ENCODE data around the gene RNF44.
"Not testable (repeated sequence)": the region's sequence is repeated elsewhere in the genome, so short reads cannot be mapped to it uniquely, and the experiment has no call there.

Gene RNF44

DNA sequence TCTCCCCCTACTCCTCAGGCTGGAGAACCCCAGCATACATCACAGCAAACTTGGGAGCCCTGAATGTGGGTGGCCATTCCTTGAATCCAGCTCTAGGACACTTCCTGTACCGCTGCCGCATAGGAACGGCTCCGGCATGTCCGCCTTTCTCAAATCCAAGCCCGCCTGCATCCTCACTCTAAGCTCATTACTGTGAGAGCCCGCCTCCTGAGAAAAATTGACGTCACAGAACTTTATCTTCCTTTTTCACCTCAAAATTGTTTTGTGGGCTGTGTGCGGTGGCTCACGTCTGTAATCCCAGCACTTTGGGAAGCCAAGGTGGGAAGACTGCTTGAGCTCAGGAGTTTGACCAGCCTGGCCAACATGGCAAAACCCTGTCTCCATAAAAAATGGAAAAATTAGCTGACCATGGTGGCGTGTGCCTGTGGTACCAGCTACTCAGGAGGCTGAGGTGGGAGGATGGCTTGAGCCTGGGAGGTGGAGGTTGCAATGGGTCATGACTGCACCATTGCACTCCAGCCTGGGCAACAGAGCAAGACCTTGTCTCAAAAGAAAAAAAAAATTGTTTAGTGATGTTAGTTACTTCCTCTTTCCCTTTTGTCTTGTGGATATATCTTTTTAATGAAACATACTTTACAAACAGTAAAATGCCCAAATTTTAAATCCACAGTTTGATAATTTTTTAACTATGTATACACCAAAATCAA lies 22.8 kb downstream of the RNF44 start:
- DNase-seq = no peak

DNA sequence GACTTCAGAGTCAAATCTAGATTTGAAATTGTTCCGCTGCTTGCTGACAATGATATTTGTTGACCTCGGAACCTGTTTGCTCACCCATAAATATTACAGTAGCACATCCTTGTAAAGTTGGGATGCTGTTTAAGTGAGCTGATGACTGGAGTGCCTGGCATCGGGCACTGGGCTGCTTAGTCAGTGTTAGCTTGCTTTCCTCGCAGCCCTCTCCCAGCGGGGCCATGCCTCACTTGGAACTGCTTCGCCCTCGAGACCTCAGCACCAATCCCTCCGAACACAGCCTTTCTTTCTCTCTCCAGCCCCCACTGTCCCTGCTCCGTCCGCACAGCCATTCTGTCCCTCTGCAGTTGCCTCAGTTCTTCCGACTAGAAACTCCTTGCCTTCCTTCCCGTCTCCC lies 23.4 kb downstream of the RNF44 start:
- DNase-seq = no peak

DNA sequence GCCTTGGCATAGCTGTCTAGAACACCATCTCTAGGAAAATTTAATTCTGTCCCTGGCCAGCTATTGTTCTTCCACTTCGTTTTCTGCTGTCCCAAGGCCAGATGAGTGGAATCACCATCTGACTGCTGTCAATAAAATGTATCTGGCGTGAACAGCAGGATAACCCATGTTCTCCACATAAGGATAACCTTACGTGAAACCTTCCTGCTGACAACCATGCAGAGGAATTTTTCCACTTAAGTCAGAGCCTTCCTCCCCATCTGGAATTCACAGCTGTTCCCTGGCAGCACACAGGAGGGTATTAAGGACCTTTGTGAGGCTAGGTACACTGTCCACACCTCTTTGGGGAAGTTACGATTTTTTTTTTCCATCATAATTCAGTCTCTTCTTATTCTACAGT lies 28.6 kb downstream of the RNF44 start:
- no peak for DNase-seq

DNA sequence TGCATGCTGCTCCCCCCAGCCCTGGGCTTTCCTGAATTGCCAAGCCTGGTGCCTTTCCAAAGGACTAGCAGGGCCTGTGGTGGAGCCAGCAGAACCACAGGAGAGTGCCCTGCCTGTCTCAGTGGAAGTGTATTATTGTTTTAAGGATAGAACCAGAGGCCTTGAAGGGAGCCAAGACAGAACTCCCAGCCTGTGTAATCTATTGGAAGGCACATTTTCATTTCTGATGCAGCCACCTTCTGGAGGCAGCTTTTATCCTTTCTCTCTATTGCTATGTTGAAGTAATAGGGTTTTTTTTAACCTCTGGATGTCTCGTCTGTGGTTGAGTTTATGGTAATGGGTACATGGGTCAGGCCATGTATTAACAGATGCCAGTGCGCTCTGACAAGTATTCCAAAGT lies 29.3 kb downstream of the RNF44 start:
- no peak for DNase-seq

DNA sequence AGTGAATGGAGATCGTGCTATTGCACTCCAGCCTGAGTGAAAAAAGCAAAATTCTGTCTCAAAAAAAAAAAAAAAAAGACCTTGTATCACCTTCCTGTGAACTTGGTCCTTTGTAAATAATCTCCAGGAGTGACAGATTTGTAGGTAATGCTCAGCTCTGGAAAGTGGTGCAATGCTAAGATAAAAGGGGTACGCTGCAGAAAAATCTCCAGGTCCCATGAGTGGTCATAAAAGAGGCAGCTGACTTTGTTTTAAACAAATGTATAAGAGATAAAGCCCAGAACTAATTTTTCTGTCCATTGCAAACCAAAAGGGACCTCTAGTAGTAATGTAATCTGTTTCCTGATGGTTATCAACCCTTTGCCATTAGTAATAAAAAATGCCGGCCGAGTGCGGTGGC lies 33.7 kb downstream of the RNF44 start:
- no peak for DNase-seq

DNA sequence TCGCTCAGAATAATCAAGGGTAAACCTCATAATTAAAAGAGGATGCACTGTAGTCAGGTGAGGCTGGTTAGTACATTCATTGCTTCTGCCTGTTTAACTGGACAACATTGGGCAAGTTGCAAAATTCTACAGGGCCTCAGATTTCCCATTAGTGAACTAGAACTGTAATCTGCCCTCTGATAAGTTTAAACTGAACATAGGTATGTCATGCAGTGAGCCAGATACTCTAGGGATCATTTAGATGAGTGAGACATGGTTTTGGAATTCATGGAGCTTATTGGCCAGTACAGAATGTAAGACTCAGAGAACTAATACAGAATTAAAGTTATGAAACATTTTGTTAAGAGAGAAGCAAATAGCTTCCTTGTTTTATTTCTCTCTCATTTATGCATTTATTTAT lies 35.9 kb downstream of the RNF44 start:
- DNase-seq = no peak

DNA sequence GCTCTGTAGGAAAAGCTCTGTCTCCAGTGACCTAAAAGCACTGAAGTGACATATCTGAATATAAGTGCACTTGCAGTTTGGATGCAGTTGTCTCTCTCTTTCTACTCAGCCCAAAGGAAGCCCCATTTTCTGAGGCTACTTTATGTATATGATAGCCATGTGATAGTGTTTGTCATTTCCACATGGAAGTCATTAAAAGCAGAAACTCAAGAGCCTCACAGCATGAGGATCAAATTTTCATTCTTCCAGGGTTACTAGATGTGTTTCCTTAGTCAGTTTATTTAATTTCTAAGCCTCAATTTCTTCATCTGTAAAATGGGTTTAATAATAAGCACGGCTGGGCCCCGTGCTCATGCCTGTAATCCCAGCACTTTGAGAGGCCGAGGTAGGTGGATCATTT lies 36.7 kb downstream of the RNF44 start:
- no peak for DNase-seq

DNA sequence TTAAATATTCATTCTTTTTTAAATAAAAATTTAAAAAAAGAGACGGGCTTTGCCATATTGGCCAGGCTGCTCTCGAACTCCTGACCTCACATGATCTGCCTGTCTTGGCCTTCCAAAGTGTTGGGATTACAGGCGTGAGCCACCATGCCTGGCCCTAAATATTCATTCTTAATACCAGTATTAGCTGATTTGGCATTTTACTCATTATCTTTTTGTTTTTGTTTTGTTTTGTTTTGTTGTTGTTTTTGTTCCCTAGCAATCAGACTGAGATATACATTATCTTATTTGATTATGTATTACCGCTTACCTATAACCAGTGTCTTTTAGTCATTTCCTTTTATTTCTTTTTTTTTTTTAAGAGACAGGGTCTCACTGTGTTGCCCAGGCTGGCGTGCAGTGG lies 37.9 kb downstream of the RNF44 start:
- DNase-seq = no peak

DNA sequence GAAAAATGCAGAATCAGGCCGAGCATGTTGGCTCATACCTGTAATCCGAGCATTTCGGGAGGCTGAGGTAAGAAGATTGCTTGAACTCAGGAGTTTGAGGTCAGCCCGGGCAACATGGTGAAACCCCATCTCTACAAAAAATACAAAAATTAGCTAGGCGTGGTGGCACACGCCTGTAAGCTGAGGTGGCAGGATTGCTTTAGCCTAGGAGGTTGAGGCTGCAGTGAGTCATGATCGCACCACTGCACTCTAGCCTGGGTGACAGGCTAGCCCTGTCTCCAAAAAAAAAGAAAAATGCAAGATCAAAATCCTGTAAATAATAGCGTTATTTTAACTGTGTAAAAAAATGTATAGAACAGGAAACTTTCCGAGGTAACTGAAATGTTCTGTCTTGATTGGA lies 39.4 kb downstream of the RNF44 start:
- DNase-seq = no peak

DNA sequence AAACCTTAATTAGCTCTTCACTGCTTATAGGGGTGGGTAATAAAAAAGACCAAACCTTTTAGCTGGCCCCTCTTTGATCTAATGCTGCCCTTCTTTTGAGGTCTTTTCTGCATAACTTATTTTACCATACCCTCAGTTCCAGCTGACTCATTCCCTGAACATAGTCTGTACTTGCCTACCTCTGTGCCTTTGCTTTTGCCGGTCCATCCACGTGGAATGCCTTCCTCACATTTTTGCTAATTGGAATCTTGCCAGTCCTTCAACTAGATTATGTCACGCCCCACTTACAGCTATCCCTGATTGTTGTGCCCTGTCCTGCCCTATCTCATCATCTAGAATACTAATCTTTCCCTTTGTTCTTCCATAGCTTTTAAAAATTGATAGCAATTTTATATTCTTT lies 44.8 kb downstream of the RNF44 start:
- DNase-seq = no peak

DNA sequence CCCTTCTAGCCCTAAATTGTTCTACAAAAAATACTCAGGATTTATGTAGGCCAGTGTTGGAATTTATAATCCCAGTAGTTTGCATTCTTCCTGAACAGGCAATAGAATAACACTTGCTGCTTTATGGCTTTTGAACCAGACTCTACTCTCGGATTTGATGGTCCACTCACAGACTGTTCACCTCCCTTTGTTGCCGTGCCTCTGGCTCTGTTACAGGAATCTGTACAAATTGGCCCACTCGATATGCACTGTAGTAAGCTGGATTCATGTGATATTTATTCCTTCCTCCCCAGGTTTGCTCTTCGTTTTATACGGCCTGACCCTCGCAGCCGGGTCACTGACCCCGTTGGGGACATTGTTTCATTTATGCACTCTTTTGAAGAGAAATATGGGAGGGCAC lies 45.3 kb downstream of the RNF44 start:
- DNase-seq = no peak

DNA sequence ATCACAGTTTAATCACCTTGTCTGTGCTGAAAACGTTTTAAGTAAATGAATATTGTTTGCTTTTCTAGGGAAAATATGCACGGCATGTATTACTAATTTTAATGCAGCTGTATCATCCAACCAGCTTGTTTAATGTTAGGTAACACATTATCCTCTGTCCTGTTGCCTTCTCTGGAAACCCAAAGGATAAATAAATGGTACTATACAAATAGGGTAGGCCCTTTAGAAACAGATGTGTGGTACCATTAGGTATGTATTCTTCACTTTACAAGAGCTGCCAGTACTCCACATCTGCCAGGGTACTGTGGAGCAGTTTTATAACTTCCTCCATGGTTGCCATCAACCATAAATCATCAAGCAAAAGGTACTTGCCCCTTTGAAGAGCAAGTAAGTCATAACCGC lies 46.1 kb downstream of the RNF44 start:
- no peak for DNase-seq

DNA sequence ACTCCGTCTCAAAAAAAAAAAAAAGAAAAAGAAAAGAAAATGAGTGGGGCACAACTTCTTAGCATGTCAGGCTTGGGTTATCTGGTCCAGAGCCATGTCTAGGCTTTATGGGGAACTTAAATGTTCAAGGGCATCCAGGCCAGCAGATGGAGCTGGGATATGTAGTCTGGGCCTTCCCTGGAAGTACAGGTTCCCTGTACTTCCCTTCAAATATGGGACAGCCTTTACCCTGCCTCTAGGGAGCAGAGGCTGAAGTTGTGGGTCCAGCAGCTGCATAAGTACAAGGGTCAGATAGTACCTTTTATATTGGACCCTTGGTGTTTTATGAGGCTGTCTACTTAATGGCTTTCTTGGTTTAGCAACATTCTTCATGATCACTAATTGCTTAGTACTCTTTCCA lies 46.9 kb downstream of the RNF44 start:
- DNase-seq = no peak

DNA sequence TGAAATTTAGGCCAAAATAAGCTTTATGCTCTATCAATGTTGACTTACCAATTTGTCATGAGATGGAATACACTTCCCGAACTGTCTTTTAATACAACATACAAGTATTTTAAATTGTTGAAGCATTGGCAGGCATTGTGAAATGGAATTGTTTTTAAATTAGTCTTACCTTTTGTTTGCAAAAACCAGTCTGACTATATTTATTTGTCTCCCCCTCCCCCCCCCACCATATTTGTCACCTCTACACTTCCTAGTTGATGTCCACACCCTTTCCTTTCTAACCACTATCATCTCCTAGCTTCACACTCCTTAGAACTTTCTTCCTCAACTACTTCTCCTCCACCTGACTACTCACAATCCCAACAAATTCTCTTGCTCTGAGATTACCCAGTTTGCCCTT lies 48.1 kb downstream of the RNF44 start:
- no peak for DNase-seq

DNA sequence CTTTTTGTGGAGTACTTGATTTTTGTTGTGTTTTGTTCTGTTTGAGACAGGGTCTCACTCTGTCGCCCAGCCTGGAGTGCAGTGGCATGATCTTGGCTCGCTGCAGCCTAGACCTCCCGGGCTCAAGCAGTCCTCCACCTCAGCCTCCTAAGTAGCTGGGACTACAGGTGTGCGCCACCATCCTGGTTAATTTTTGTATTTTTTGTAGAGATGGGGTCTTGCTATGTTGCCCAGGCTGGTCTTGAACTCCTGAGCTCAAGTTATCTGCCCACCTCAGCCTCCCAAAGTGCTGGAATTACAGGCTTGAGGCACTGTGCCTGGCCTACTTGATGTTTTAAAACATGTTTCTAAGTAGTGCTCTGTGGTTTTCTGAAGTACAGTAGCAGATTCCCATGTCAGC lies 50.0 kb downstream of the RNF44 start:
- DNase-seq = not testable (repeated sequence)

DNA sequence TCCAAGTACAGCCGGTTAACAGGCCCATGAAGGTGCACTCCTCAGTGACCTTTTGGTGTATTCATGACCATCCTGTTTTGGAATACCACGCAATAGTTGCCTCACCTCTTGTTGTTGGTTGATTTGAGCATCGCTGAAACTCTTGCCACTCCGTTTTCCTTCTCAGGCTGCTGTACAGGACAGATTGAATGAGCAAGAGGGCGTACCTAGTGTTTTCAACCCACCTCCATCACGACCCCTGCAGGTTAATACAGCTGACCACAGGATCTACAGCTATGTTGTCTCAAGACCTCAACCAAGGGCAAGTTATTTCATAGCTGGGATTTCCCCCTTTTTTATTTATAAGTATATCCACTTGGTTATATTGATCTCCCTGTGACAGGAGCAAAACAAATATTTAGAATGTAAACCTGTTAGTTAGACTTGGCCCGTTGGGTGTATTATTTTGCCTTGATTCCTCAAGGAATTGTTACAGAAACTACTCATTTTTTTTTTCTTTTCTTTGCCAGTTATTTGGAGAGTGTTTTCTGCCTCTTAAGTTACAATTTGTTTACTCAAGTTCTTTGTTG lies 50.9 kb downstream of the RNF44 start:
- DNase-seq = no peak

DNA sequence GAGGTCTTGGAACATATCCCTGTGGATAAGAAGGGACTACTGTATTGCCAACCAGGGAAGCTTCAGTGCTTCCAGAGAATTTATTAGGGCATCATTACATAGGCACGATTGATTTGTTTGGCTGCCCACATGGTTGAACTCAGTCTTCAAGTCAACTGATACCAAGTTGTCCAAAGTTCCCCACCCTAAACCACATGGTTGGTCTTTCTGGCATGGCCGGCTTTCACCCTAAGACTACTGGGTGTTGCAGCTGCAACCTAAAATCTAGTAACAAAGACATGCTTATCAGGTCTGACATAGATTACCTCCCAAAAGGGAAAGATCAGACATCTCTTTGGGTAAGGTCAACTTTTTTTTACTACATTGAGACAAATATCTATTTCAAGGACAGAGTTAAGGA lies 52.0 kb downstream of the RNF44 start:
- DNase-seq = no peak

DNA sequence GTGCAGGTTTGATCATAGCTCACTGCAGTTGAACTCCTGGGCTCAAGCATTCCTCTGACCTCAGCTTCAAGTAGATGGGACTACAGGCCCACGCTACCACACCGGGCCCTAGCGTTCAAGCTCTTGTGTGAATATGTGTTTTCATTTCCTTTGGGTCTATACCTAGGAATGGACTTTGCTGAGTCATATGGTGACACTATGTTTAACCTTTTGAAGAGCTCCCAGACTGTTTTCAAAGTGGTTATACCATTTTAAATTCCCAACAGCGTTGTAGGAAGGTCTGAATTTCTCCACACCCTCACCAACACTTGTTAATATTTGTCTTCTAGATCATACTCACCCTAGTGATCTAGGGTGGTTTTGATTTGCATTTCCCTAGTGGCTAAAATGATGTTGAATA lies 55.5 kb downstream of the RNF44 start:
- DNase-seq = no peak

Measured in SIG-M5 (cell line).